Measurements from ENCODE around the gene GPX8. TPM values are rescaled to one million over a fixed set of nuclear protein-coding genes. Genes with fewer than 3 reads are reported as not detected.

Gene GPX8, protein sequence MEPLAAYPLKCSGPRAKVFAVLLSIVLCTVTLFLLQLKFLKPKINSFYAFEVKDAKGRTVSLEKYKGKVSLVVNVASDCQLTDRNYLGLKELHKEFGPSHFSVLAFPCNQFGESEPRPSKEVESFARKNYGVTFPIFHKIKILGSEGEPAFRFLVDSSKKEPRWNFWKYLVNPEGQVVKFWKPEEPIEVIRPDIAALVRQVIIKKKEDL
- total RNA-seq, result 10 to 100 TPM in 2 of 9 donors, 1 to 10 TPM in 7; 3.9 to 16.1 (median 5.1) TPM
- 10 to 100 TPM in 1 of 2 donors, 1 to 10 TPM in 1; 4.0 to 12.2 TPM for polyA plus RNA-seq
- long read RNA-seq, donor 1, partial matches to known transcripts, result 0 of 3 reads
- long read RNA-seq, donor 1, other reads (novel, unspliced or antisense), result 0 of 3 reads
- long read RNA-seq, donor 2, partial matches to known transcripts, result 1 of 5 reads
- long read RNA-seq, donor 2, other reads (novel, unspliced or antisense), result 0 of 5 reads
- long read RNA-seq, donor 3, transcript GPX8-203 (3 exons, 1,411 nt), result major isoform, 5 of 6 reads
- long read RNA-seq, donor 3, partial matches to known transcripts, result 1 of 6 reads
- long read RNA-seq, donor 3, other reads (novel, unspliced or antisense), result 0 of 6 reads

DNA sequence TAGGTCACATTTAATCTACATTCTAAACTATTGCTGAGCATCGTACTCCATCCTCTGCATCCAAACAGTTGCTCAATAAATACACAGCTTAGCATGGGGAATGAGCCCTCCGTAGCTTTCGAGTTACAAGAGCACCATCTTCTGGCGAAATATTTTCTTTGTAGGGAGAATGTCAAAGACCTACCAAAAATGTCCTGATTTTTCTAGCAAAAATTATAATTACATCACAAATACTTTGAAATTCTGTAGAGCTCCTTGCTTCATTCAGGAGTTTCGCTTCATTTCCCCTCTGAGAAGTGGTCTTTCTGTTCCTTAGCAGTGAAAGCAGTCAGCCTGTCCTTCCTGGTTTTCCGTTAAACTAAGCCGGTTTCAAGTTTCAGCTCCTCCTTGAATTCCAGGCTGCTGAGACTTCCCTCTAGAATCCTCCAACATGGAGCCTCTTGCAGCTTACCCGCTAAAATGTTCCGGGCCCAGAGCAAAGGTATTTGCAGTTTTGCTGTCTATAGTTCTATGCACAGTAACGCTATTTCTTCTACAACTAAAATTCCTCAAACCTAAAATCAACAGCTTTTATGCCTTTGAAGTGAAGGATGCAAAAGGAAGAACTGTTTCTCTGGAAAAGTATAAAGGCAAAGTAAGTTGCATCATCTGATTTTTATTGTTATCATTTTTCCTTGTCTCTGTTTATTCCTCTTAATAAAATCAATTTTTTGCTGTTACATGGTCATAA is at the start of gene GPX8:
TSS of gene GPX8 (plus strand) at position 409 of the 730 bp plus-strand sequence. CDS start at position 431, 22 bp downstream.
- TF ChIP-seq POLR2A (IDR thresholded peaks at IDR 0.05), result no peak
- TF ChIP-seq, protein P1, sequence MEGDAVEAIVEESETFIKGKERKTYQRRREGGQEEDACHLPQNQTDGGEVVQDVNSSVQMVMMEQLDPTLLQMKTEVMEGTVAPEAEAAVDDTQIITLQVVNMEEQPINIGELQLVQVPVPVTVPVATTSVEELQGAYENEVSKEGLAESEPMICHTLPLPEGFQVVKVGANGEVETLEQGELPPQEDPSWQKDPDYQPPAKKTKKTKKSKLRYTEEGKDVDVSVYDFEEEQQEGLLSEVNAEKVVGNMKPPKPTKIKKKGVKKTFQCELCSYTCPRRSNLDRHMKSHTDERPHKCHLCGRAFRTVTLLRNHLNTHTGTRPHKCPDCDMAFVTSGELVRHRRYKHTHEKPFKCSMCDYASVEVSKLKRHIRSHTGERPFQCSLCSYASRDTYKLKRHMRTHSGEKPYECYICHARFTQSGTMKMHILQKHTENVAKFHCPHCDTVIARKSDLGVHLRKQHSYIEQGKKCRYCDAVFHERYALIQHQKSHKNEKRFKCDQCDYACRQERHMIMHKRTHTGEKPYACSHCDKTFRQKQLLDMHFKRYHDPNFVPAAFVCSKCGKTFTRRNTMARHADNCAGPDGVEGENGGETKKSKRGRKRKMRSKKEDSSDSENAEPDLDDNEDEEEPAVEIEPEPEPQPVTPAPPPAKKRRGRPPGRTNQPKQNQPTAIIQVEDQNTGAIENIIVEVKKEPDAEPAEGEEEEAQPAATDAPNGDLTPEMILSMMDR (IDR thresholded peaks at IDR 0.05), result peak; percentile 31 to 72 (median 56)
- Histone ChIP-seq H3K27ac (peak within 1 kb of the TSS in 11 of 12 donors; percentile 14 to 72 (median 55)), H3K27me3 (peaks cover 0 to 9% (median 0%) of the 10 kb centered on the region in 9 donors), H3K36me3 (peaks cover 0 to 17% (median 0%) of the 10 kb centered on the region in 9 donors), H3K4me3 (peak within 1 kb of the TSS; percentile 2 to 63 (median 48)), H3K4me1 (peaks cover 0 to 6% (median 4%) of the 10 kb centered on the region in 12 donors), H3K9me3 (no peaks in the 10 kb centered on the region)
- DNase-seq (peak in 2 of 5 donors; percentile 22 to 27), ATAC-seq (peak; percentile 55 to 90 (median 86))
- intact Hi-C loops (cut with DNase I), result loop anchor here in 3 of 10 donors (10.0 kb wide), 2 partner anchors 535 to 645 kb away; partner anchors contain the start of gene SNX18 (in 2 of the 3)
- WGBS, 4 donors, result 0 to 4% (median 2%) methylated on average over 10 of the region's 10 CpGs

DNA sequence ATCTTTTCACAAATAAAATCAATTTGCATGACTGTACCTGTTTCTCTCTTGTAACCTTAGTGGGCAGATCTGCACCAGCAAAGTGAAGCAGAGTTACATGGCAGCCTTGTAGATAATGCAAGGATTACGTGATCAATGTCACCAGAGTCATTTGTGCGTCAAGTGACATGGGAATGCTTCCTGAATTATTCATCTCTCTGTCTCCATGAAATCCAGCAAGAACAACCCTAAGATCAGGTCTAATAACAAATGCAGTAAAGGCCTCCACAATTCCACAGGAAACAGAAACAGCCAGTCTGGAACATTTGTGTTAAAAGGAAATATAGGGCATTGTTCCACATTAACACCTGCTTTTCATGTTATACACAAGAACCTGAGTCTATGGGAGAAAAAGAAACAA is 49.8 kb upstream of the GPX8 start:
- Histone ChIP-seq H3K4me1 (no peaks in the 10 kb centered on the region), H3K27ac (no peak overlapping the region), H3K27me3 (peaks cover 0 to 9% (median 0%) of the 10 kb centered on the region in 9 donors), H3K4me3 (no peak overlapping the region), H3K9me3 (no peaks in the 10 kb centered on the region), H3K36me3 (no peaks in the 10 kb centered on the region)
- WGBS, 4 donors, result 68 to 88% (median 75%) methylated on average over 2 of the region's 2 CpGs
- no peak for ATAC-seq
- intact Hi-C loops (cut with DNase I), result no loop called here
- no peak for TF ChIP-seq POLR2A (IDR thresholded peaks at IDR 0.05)
- TF ChIP-seq, protein P1 (IDR thresholded peaks at IDR 0.05), result no peak
- DNase-seq, result no peak

DNA sequence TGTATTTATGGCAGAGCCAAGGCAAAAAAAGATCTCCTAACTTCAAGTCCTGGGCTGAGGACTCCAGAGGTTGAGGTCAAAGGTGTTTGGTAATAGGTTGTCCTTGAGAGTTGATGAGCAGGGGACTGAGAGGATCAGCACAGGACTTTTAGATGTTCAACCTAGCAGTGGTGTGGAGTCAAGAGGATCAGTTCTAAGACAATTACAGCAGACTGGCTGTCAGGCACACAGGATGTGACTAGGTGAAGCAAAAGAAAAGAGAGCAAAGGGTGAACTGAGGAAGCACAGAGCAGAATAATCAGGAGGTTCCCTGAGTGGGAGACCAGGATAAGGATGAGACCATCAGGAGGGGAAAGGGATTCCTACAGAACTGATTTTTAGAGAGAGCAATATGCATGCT is 46.6 kb upstream of the GPX8 start:
- Histone ChIP-seq H3K27me3 (peaks cover 0 to 6% (median 0%) of the 10 kb centered on the region in 9 donors), H3K36me3 (no peaks in the 10 kb centered on the region), H3K9me3 (no peaks in the 10 kb centered on the region), H3K4me3 (no peak overlapping the region), H3K27ac (no peak overlapping the region), H3K4me1 (no peaks in the 10 kb centered on the region)
- TF ChIP-seq, protein P1 (IDR thresholded peaks at IDR 0.05), result no peak
- TF ChIP-seq POLR2A (IDR thresholded peaks at IDR 0.05), result no peak
- no peak for DNase-seq
- intact Hi-C loops (cut with DNase I), result no loop called here
- no peak for ATAC-seq

DNA sequence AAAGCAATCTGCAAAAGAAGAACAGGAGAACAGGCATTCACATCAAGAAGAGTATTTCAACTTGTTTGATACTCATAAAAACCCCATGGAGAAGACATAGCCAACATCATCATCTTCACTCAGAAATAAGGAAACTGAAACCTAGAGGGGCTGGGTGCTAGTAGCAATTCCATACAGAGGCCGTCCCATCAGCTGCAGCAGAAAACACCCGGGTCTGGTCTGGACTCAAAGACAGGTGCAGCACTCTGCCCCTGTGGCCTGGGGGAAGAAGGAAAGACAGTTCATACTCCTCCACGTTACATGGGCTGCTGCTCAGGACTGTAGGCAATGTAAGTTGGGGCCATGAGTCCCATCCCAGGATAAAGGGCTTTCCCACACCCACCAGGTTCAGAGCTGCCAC is 45.9 kb upstream of the GPX8 start:
- 57 to 90% (median 85%) methylated on average over 2 to 3 of the region's 3 CpGs for WGBS, 4 donors
- DNase-seq (no peak), ATAC-seq (no peak)
- Histone ChIP-seq H3K27ac (no peak overlapping the region), H3K27me3 (peaks cover 0 to 6% (median 0%) of the 10 kb centered on the region in 9 donors), H3K4me3 (no peak overlapping the region), H3K4me1 (no peaks in the 10 kb centered on the region), H3K9me3 (no peaks in the 10 kb centered on the region), H3K36me3 (no peaks in the 10 kb centered on the region)
- intact Hi-C loops (cut with DNase I), result no loop called here
- TF ChIP-seq POLR2A (IDR thresholded peaks at IDR 0.05), result no peak
- TF ChIP-seq, protein P1 (IDR thresholded peaks at IDR 0.05), result no peak
